ENCODE measurements around the gene FABP7.

Gene FABP7

DNA sequence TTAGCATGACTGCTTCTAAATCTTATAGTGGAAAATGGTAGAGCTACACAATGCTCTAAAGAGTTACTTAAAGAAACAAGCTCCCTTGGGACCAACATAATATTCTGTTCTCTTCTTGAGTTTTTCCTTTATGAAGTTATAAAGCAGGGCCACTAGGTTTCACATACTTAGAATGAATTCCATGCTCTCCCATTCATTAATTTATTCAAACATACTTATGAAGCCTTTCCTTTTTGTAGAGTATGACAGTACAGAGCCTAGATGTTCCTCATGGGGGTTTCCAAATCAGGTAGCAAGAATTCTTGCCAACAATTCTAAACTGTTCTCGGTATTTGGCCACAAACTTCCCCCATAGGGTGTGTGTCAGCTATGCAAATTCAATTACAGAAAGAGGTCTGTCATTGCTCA, 20.6 kb upstream of the FABP7 start:
- Histone ChIP-seq H3K36me3 (ENCODE audit: insufficient read depth, low read length) (no peaks in the 10 kb centered on the region), H3K27ac (ENCODE audit: low read depth, low read length) (no peak overlapping the region), H3K27me3 (ENCODE audit: insufficient read depth, low read length) (no peaks in the 10 kb centered on the region), H2AFZ (ENCODE audit: low read length, unreplicated experiment) (no peak overlapping the region), H3K79me2 (ENCODE audit: control insufficient read depth, insufficient read depth, low read length, unreplicated experiment) (no peaks in the 10 kb centered on the region), H3K4me1 (ENCODE audit: control insufficient read depth, insufficient read depth, low read length, unreplicated experiment) (no peaks in the 10 kb centered on the region), H3K4me3 (ENCODE audit: low read depth, low read length) (no peak overlapping the region)

DNA sequence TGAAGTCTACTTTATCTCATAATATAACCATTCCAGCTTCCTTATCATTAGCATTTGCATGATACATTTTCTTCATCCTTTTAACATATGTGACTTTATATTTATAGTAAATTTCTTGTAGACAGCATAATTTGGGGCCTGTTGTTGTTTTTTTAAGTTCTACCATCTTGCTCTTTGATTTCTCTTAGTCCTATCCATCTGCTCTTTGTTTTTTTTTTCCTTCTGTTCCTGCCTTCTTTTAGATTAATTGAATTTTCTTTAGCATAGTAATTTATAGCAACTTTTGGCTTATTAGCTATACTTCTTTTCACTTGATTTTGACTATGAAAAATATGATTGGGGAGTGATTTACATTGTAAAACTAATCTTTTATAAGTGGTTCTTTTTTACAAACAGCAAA, 19.2 kb upstream of the FABP7 start:
- no peaks in the 10 kb centered on the region for H3K79me2 ChIP-seq (ENCODE audit: control insufficient read depth, insufficient read depth, low read length, unreplicated experiment)
- no peak overlapping the region for H3K4me3 ChIP-seq (ENCODE audit: low read depth, low read length)
- H3K36me3 ChIP-seq (ENCODE audit: insufficient read depth, low read length) = no peaks in the 10 kb centered on the region
- H3K27ac ChIP-seq (ENCODE audit: low read depth, low read length) = no peak overlapping the region
- no peak overlapping the region for H2AFZ ChIP-seq (ENCODE audit: low read length, unreplicated experiment)
- H3K4me1 ChIP-seq (ENCODE audit: control insufficient read depth, insufficient read depth, low read length, unreplicated experiment) = no peaks in the 10 kb centered on the region
- H3K27me3 ChIP-seq (ENCODE audit: insufficient read depth, low read length) = no peaks in the 10 kb centered on the region

DNA sequence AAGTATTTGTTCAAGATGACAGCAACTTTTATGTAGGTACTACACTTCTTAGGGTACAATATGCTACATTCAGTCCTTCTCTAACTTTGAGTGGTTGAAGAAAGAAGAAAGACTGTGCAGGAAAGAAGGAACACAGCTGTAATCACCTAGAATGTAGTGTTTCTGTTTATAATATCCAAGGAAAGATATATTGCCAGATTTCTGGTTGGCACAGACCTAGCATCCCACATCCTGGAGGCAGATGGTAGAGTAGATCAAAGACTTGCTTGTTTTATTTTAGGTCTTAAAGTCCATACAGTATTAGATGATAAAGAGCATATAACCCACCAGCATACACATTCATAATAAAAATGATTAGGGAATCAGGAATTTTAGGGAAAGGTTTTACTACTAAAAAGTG, 13.3 kb upstream of the FABP7 start:
- no peak overlapping the region for H3K27ac ChIP-seq (ENCODE audit: low read depth, low read length)
- no peak overlapping the region for H2AFZ ChIP-seq (ENCODE audit: low read length, unreplicated experiment)
- H3K27me3 ChIP-seq (ENCODE audit: insufficient read depth, low read length) = peaks cover 7% of the 10 kb centered on the region; the same call in 1 of the 2 replicates
- no peaks in the 10 kb centered on the region for H3K79me2 ChIP-seq (ENCODE audit: control insufficient read depth, insufficient read depth, low read length, unreplicated experiment)
- no peak overlapping the region for H3K4me3 ChIP-seq (ENCODE audit: low read depth, low read length)
- no peaks in the 10 kb centered on the region for H3K36me3 ChIP-seq (ENCODE audit: insufficient read depth, low read length)
- H3K4me1 ChIP-seq (ENCODE audit: control insufficient read depth, insufficient read depth, low read length, unreplicated experiment) = no peaks in the 10 kb centered on the region

DNA sequence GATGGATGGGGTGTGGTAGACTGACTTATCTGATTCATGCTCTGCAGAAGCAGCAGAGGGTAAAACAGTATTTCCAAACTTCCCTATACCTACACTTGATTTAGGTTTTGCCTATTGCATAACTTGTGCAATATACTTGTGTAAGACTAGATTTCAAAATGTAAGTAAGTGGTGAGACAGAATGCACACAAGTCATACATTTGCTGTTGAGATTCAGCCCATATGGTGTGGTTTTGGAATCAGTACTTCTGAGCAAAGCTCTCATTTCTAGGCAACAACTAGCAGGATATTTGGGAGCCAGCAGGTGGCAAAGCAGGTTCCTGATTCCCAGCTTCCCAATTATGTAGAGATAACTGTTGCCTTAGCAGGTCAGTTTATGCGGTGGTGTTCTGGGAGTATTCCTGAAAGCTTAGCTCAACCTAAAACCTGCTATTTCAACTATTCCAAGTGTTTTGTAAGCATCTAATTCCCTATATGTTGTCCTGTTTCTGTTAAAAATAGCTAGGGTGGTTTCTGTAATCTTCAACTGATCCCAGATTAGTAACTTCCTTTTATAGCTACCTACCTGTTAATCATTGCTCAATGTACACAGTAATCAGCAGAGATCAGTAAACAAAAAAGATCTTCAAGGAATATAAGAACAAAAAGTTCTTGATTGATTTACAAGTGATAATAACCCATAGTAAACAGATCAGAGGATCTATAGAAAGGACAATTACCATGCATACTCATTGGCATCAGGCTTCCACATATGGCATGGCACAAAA, 8.5 kb upstream of the FABP7 start:
- H3K4me3 ChIP-seq (ENCODE audit: low read depth, low read length) = no peak overlapping the region
- no peaks in the 10 kb centered on the region for H3K4me1 ChIP-seq (ENCODE audit: control insufficient read depth, insufficient read depth, low read length, unreplicated experiment)
- H2AFZ ChIP-seq (ENCODE audit: low read length, unreplicated experiment) = no peak overlapping the region
- H3K27ac ChIP-seq (ENCODE audit: low read depth, low read length) = no peak overlapping the region
- H3K79me2 ChIP-seq (ENCODE audit: control insufficient read depth, insufficient read depth, low read length, unreplicated experiment) = no peaks in the 10 kb centered on the region
- no peaks in the 10 kb centered on the region for H3K36me3 ChIP-seq (ENCODE audit: insufficient read depth, low read length)
- H3K27me3 ChIP-seq (ENCODE audit: insufficient read depth, low read length) = peaks cover 19% of the 10 kb centered on the region; the same call in 1 of the 2 replicates

DNA sequence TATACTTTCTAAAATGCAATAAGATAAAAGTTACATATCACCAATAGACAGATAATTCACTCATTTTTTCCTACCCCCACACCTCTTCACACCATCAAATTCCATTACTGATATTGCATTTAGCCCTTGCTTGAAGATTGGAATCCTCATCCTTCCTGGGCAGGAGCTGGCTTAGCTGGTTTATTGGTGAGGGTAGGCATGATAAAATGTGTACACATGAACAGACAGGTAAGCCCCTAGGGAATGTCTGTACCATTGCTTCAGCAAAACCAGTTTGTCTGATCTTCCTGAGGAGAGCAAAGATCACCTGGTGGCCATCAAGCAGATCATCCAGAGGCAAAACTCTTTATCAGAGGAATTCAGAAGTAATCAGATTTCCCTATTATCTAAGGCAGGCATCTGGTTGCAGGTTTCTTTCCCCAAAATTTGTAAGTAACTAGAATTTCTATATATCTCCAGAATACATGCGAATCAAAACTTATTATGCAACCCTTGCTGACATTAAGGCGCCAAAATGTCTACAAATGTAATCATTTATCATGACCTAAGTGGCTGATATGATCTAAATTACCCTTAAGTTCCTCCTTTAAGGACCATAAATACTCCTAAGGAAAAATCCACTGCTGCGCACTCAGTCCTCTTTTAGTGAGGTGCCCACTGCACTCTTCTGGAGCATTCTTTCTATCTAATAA, 6.6 kb upstream of the FABP7 start:
- Histone ChIP-seq H3K4me1 (ENCODE audit: control insufficient read depth, insufficient read depth, low read length, unreplicated experiment) (no peaks in the 10 kb centered on the region), H3K36me3 (ENCODE audit: insufficient read depth, low read length) (no peaks in the 10 kb centered on the region), H3K79me2 (ENCODE audit: control insufficient read depth, insufficient read depth, low read length, unreplicated experiment) (no peaks in the 10 kb centered on the region), H3K27ac (ENCODE audit: low read depth, low read length) (no peak overlapping the region), H2AFZ (ENCODE audit: low read length, unreplicated experiment) (no peak overlapping the region), H3K27me3 (ENCODE audit: insufficient read depth, low read length) (peaks cover 24% of the 10 kb centered on the region; the same call in 1 of the 2 replicates), H3K4me3 (ENCODE audit: low read depth, low read length) (no peak overlapping the region)

DNA sequence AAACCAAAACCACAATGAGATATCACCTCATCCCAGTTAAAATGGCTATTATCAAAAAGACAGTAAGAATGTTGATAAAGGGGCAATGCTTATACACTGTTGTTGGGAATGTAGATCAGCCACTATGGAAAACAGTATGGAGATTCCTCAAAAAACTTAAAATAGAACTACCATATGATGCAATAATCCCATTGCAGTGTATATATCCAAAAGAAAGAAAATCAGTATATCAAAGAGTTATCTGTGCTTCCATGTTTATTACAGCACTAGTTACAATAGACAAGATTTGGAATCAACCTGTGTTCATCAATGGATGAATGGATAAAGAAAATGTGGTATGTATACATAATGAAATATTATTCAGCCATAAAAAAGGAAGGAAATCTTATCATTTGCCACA, 3.5 kb upstream of the FABP7 start:
- Histone ChIP-seq H3K27ac (ENCODE audit: low read depth, low read length) (no peak overlapping the region), H3K27me3 (ENCODE audit: insufficient read depth, low read length) (peaks cover 43% of the 10 kb centered on the region), H2AFZ (ENCODE audit: low read length, unreplicated experiment) (no peak overlapping the region), H3K79me2 (ENCODE audit: control insufficient read depth, insufficient read depth, low read length, unreplicated experiment) (no peaks in the 10 kb centered on the region), H3K4me1 (ENCODE audit: control insufficient read depth, insufficient read depth, low read length, unreplicated experiment) (no peaks in the 10 kb centered on the region), H3K36me3 (ENCODE audit: insufficient read depth, low read length) (no peaks in the 10 kb centered on the region), H3K4me3 (ENCODE audit: low read depth, low read length) (no peak overlapping the region)

DNA sequence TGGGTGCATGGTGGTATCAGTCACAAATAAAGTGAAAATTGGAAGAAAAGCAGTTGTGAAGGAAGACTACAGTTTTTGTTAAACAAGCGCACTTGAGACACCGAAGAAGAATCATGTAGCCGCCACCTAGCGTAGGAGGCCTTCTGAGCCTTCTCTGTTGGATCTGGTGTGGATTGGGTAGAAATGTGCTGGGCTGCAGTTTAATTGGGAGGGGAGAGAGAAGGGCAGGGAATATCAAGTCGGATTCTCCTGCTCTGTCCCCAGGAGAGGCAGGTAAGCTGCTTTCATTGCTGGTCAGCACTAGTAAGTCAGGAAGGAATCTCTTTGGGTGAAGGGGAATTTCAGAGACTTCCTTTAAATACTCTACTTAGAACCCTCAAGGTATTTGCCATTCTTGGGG, 1.2 kb upstream of the FABP7 start:
- Histone ChIP-seq H3K79me2 (ENCODE audit: control insufficient read depth, insufficient read depth, low read length, unreplicated experiment) (no peaks in the 10 kb centered on the region), H3K4me3 (ENCODE audit: low read depth, low read length) (no peak overlapping the region), H3K27me3 (ENCODE audit: insufficient read depth, low read length) (peaks cover 50% of the 10 kb centered on the region), H3K36me3 (ENCODE audit: insufficient read depth, low read length) (no peaks in the 10 kb centered on the region), H3K27ac (ENCODE audit: low read depth, low read length) (no peak overlapping the region), H3K4me1 (ENCODE audit: control insufficient read depth, insufficient read depth, low read length, unreplicated experiment) (no peaks in the 10 kb centered on the region), H2AFZ (ENCODE audit: low read length, unreplicated experiment) (no peak overlapping the region)

DNA sequence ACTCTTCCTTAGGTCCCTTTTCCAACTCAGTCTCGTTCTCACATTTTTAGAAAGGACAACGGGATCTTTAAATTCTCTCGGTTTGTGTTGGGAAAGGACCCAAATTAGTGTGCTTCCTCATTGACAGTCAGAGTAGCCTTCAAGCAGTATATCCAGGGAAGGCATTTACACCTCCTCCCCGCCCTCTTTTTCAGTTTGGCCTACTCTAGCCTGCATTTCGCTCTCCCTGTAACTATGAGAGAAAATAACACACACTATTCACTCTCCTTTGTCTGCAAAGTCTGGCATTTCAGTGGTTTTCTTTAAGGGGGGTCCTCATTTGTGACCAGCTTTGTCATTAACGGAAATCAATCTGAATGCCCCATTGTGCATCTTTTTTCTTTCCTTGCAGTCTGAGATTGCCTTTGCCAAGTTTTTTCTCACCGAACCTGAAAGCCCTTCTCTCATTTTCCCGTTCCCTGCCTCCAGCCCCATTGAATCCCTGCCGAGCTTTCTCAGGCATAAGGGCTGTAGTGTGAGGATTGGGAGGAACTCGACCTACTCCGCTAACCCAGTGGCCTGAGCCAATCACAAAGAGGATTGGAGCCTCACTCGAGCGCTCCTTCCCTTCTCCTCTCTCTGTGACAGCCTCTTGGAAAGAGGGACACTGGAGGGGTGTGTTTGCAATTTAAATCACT, 393 bp upstream of the FABP7 start:
- no peaks in the 10 kb centered on the region for H3K79me2 ChIP-seq (ENCODE audit: control insufficient read depth, insufficient read depth, low read length, unreplicated experiment)
- H3K27me3 ChIP-seq (ENCODE audit: insufficient read depth, low read length) = peaks cover 53% of the 10 kb centered on the region
- no peaks in the 10 kb centered on the region for H3K4me1 ChIP-seq (ENCODE audit: control insufficient read depth, insufficient read depth, low read length, unreplicated experiment)
- no peak overlapping the region for H2AFZ ChIP-seq (ENCODE audit: low read length, unreplicated experiment)
- H3K36me3 ChIP-seq (ENCODE audit: insufficient read depth, low read length) = no peaks in the 10 kb centered on the region
- H3K4me3 ChIP-seq (ENCODE audit: low read depth, low read length) = no peak overlapping the region
- H3K27ac ChIP-seq (ENCODE audit: low read depth, low read length) = no peak overlapping the region

DNA sequence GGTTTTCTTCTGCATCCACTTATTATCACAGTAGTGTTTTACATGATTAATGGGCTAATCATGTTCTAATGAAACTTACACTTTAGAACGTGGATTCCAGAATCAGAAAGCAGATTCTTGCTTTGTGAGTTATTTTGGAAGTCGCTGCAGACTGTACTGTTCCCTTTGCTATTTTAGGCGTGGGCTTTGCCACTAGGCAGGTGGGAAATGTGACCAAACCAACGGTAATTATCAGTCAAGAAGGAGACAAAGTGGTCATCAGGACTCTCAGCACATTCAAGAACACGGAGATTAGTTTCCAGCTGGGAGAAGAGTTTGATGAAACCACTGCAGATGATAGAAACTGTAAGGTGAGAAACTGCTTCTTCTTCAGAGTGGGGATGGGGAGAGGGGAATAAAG, 598 bp downstream of the FABP7 start:
- Histone ChIP-seq H3K27ac (ENCODE audit: low read depth, low read length) (no peak overlapping the region), H3K79me2 (ENCODE audit: control insufficient read depth, insufficient read depth, low read length, unreplicated experiment) (no peaks in the 10 kb centered on the region), H3K27me3 (ENCODE audit: insufficient read depth, low read length) (peaks cover 53% of the 10 kb centered on the region), H2AFZ (ENCODE audit: low read length, unreplicated experiment) (no peak overlapping the region), H3K36me3 (ENCODE audit: insufficient read depth, low read length) (no peaks in the 10 kb centered on the region), H3K4me1 (ENCODE audit: control insufficient read depth, insufficient read depth, low read length, unreplicated experiment) (no peaks in the 10 kb centered on the region), H3K4me3 (ENCODE audit: low read depth, low read length) (no peak overlapping the region)

DNA sequence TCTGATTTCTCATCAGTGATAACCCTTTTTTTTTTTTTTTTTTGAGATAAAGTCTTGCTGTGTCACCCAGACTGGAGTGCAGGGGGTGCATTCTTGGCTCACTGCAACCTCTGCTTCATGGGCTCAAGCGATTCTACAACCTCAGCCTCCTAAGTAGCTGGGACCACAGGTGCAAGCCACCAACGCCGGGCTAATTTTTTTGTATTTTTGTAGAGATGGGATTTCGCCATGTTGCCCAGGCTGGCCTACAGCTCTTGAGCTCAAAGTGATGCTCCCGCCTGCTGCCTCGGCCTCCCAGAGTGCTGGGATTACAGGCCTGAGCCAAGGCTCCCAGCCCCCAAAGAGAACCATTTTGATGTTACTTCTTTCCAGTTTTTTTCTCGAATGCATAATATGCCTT, 2.2 kb downstream of the FABP7 start:
- H3K79me2 ChIP-seq (ENCODE audit: control insufficient read depth, insufficient read depth, low read length, unreplicated experiment) = no peaks in the 10 kb centered on the region
- H3K4me1 ChIP-seq (ENCODE audit: control insufficient read depth, insufficient read depth, low read length, unreplicated experiment) = no peaks in the 10 kb centered on the region
- H3K27ac ChIP-seq (ENCODE audit: low read depth, low read length) = no peak overlapping the region
- no peak overlapping the region for H3K4me3 ChIP-seq (ENCODE audit: low read depth, low read length)
- H3K36me3 ChIP-seq (ENCODE audit: insufficient read depth, low read length) = no peaks in the 10 kb centered on the region
- H2AFZ ChIP-seq (ENCODE audit: low read length, unreplicated experiment) = no peak overlapping the region
- H3K27me3 ChIP-seq (ENCODE audit: insufficient read depth, low read length) = peaks cover 40% of the 10 kb centered on the region
